GM23248 (cell line): Measurements from ENCODE around the gene PPM1L.

Experiments used
- EZH2 ChIP-seq: fragments of 200-600 bp; sonication (generic); IDR thresholded peaks from 2 replicates; pipeline ENCODE4 v1.6.1; 2018; ENCODE audit warnings: antibody characterized with exemption, mild to moderate bottlenecking; ENCODE audit not compliant: insufficient read depth, poor library complexity, severe bottlenecking
- EZH2phosphoT487 ChIP-seq: fragments of 200-600 bp; sonication (generic); IDR thresholded peaks from 2 replicates; pipeline ENCODE4 v1.6.1; 2018; ENCODE audit warnings: antibody characterized with exemption, moderate library complexity, mild to moderate bottlenecking, low read depth; ENCODE audit not compliant: insufficient read depth

DNA sequence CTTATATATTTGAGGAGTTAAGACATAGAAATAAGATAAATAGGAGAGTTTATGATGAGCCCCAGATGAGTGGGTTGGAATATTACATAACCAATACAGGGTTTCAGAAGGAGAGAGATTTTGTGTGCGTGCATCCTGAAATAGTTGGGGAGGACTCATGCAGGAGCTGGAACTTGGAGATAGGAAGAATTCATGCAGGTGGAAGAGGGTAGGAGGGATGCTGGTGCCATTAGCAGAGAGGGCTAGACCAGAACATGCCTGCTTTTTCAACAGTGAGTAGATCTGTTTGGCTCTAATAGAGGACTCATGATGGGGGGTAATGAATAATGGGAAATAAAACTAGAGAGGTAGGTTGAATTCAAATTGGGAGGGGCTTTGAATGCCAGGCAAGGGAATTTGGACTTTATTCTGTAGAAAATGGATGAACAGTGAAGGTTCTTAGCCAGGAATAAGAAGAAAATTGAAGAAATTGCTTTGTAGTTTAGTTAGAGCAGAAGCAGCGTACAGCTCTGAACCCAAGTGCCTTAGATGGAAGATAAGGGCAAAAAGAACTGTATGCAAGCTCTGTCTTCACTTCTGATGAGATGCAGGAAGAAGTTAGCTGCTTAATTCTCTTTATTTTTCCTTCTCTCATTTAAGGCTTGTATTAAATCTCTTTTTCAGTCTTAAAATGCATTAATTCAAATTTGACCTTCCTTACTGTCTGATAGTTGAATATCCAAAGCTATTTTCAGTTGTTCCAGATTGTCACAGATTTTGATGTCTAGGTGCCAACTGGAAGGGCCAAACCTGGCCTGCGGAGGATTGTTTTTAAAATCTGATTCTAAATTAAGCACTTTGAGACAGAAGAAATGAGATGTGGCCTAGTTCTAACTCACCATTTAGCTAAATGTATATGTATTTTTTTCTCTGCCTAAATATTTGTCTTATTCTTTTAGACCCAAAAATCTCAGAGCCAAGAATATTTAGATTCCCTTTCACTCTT is 86.3 kb downstream of the PPM1L start:
- no peak for TF ChIP-seq EZH2
- no peak for TF ChIP-seq EZH2phosphoT487
